ENCODE measurements around the gene HBG2.

- TF ChIP-seq EZH2 (IDR thresholded peaks at IDR 0.05; ENCODE audit: low read length, missing control alignments), result no peak
- no peak for TF ChIP-seq CTCF (conservative IDR thresholded peaks at IDR 0.05 in 1 of 2, IDR thresholded peaks at IDR 0.05 in 1 of 2; ENCODE audit: low read depth in 1 of 2, low read length in 2 of 2)
These were observed 24.8 kb downstream of the HBG2 start for GRCh38 chr11:5229796-5230195.
